DOHH2 (cell line): Measurements from ENCODE around the gene IFT81.

Experiments
- H3F3A ChIP-seq: fragments of 200-600 bp; sonication (generic), shearing (Covaris generic); 2 replicates; pipeline ENCODE4 v1.6.0; 2016; ENCODE audit warnings: antibody characterized with exemption, mild to moderate bottlenecking; ENCODE audit not compliant: control insufficient read depth, insufficient read depth
- H3K27ac ChIP-seq: fragments of 200-600 bp; sonication (generic); 2 replicates; pipeline ENCODE4 v1.5.1; 2014; ENCODE audit warnings: low read depth, mild to moderate bottlenecking, low read length, moderate library complexity
- H3K27me3 ChIP-seq: fragments of 200-600 bp; sonication (generic); 2 replicates; pipeline ENCODE4 v1.6.1; 2014; ENCODE audit warnings: mild to moderate bottlenecking, low read length, mixed read lengths; ENCODE audit not compliant: control insufficient read depth
- H3K36me3 ChIP-seq: fragments of 200-600 bp; sonication (generic); 2 replicates; pipeline ENCODE4 v1.6.1; 2014; ENCODE audit warnings: mild to moderate bottlenecking, low read length, moderate library complexity, mixed read lengths; ENCODE audit not compliant: control insufficient read depth
- H3K4me1 ChIP-seq: fragments of 200-600 bp; sonication (generic); 2 replicates; pipeline ENCODE4 v1.6.1; 2014; ENCODE audit warnings: mild to moderate bottlenecking, low read length, mixed read lengths; ENCODE audit not compliant: control insufficient read depth
- H3K4me2 ChIP-seq: fragments of 200-600 bp; sonication (generic); 2 replicates; pipeline ENCODE4 v1.6.0; 2014; ENCODE audit warnings: mild to moderate bottlenecking, low read length, moderate library complexity
- H3K4me3 ChIP-seq: fragments of 200-600 bp; sonication (generic); 2 replicates; pipeline ENCODE4 v1.5.1; 2014; ENCODE audit warnings: mild to moderate bottlenecking, low read length, mixed read lengths
- H3K79me2 ChIP-seq: fragments of 200-600 bp; sonication (generic); 2 replicates; pipeline ENCODE4 v1.6.1; 2014; ENCODE audit warnings: mild to moderate bottlenecking, low read length, mixed read lengths; ENCODE audit not compliant: control insufficient read depth
- H3K9me2 ChIP-seq: fragments of 200-600 bp; sonication (generic); replicated peaks from 2 replicates; pipeline ENCODE4 v1.6.1; 2014; ENCODE audit warnings: mild to moderate bottlenecking, low read length, mixed read lengths; ENCODE audit not compliant: control insufficient read depth
- H3K9me3 ChIP-seq: fragments of 200-600 bp; sonication (generic); 2 replicates; pipeline ENCODE4 v1.6.1; 2014; ENCODE audit warnings: antibody characterized with exemption, low read length, mixed read lengths; ENCODE audit not compliant: control insufficient read depth, insufficient read depth
- H4K20me1 ChIP-seq: fragments of 200-600 bp; sonication (generic); 2 replicates; pipeline ENCODE4 v1.6.0; 2014; ENCODE audit warnings: low read depth, mild to moderate bottlenecking, antibody characterized with exemption, low read length, moderate library complexity; ENCODE audit not compliant: control insufficient read depth, insufficient read depth
- CTCF ChIP-seq: fragments of 200-600 bp; sonication (generic); IDR thresholded peaks from one replicate; pipeline ENCODE4 v1.5.1; 2014; ENCODE audit warnings: antibody characterized with exemption, mild to moderate bottlenecking, low read depth, low read length; ENCODE audit not compliant: poor library complexity, severe bottlenecking
- EZH2phosphoT487 ChIP-seq: fragments of 200-600 bp; sonication (generic); IDR thresholded peaks from 2 replicates; pipeline ENCODE4 v1.6.1; 2017; ENCODE audit warnings: borderline replicate concordance, mild to moderate bottlenecking, antibody characterized with exemption, low read length, moderate library complexity, mixed read lengths

IFT81 gene

GRCh38 chr12:110176745-110177144, 52.6 kb downstream of the IFT81 start:
- no peak for TF ChIP-seq CTCF
- TF ChIP-seq EZH2phosphoT487 = no peak
- H3K4me2 ChIP-seq = no peak overlapping the region
- no peaks in the 10 kb centered on the region for H4K20me1 ChIP-seq
- H3K9me2 ChIP-seq = no peaks in the 10 kb centered on the region
- no peak overlapping the region for H3K27ac ChIP-seq
- 0 out of 2 replicates have a peak, but pooled peaks cover 2% of the 10 kb centered on the region for H3K4me1 ChIP-seq
- H3K36me3 ChIP-seq = no peaks in the 10 kb centered on the region
- no peaks in the 10 kb centered on the region for H3K27me3 ChIP-seq
- no peaks in the 10 kb centered on the region for H3K79me2 ChIP-seq
- no peaks in the 10 kb centered on the region for H3K9me3 ChIP-seq
- no peaks in the 10 kb centered on the region for H3F3A ChIP-seq
- no peak overlapping the region for H3K4me3 ChIP-seq

- Histone ChIP-seq H3K9me2 (no peaks in the 10 kb centered on the region), H3F3A (no peaks in the 10 kb centered on the region), H3K4me2 (no peak overlapping the region), H3K36me3 (no peaks in the 10 kb centered on the region), H3K4me3 (no peak overlapping the region), H3K79me2 (no peaks in the 10 kb centered on the region), H3K27ac (no peak overlapping the region), H3K9me3 (no peaks in the 10 kb centered on the region), H3K27me3 (no peaks in the 10 kb centered on the region), H4K20me1 (no peaks in the 10 kb centered on the region), H3K4me1 (0 out of 2 replicates have a peak, but pooled peaks cover 2% of the 10 kb centered on the region)
- TF ChIP-seq CTCF (no peak), EZH2phosphoT487 (no peak)
Observed at GRCh38 chr12:110179291-110179690, 55.1 kb downstream of the IFT81 start.

GRCh38 chr12:110180591-110181005, 56.4 kb downstream of the IFT81 start:
- no peaks in the 10 kb centered on the region for H4K20me1 ChIP-seq
- no peak for TF ChIP-seq EZH2phosphoT487
- TF ChIP-seq CTCF = no peak
- no peaks in the 10 kb centered on the region for H3K79me2 ChIP-seq
- H3K4me2 ChIP-seq = no peak overlapping the region
- 0 out of 2 replicates have a peak, but pooled peaks cover 2% of the 10 kb centered on the region for H3K4me1 ChIP-seq
- H3K36me3 ChIP-seq = no peaks in the 10 kb centered on the region
- H3K4me3 ChIP-seq = no peak overlapping the region
- no peaks in the 10 kb centered on the region for H3K27me3 ChIP-seq
- no peak overlapping the region for H3K27ac ChIP-seq
- no peaks in the 10 kb centered on the region for H3K9me3 ChIP-seq
- H3F3A ChIP-seq = no peaks in the 10 kb centered on the region
- H3K9me2 ChIP-seq = no peaks in the 10 kb centered on the region
